SKM-1 treated with dmso at 0.1 percent for 144 hours (cell line): ENCODE measurements around the gene USP11.

Source experiments
- DNase-seq: peaks from one replicate; lab custom pipeline; 2025; ENCODE audit not compliant: unreplicated experiment; lab: John Stamatoyannopoulos, UW

USP11 gene

GRCh38 chrX:47224266-47224895 lies 8.4 kb upstream of the USP11 start:
- DNase-seq, result no peak

GRCh38 chrX:47224896-47225290 lies 7.9 kb upstream of the USP11 start:
- no peak for DNase-seq

GRCh38 chrX:47226071-47226470 lies 6.7 kb upstream of the USP11 start:
- DNase-seq, result no peak

- no peak for DNase-seq
These were observed 6.1 kb upstream of the USP11 start for GRCh38 chrX:47226531-47227333.

GRCh38 chrX:47227334-47227583 lies 5.5 kb upstream of the USP11 start:
- DNase-seq, result no peak

GRCh38 chrX:47228550-47229270 lies 4.1 kb upstream of the USP11 start:
- no peak for DNase-seq

- no peak for DNase-seq
These were observed 3.4 kb upstream of the USP11 start for GRCh38 chrX:47229427-47229826.

- no peak for DNase-seq
These were observed 2.5 kb upstream of the USP11 start for GRCh38 chrX:47230136-47230868.

GRCh38 chrX:47231167-47231566 lies 1.6 kb upstream of the USP11 start:
- DNase-seq, result no peak

GRCh38 chrX:47232197-47232802 lies 509 bp upstream of the USP11 start:
- no peak for DNase-seq

- peak; percentile 91 for DNase-seq
These were observed 714 bp downstream of the USP11 start for GRCh38 chrX:47233333-47234113.

GRCh38 chrX:47234583-47234982 lies 1.8 kb downstream of the USP11 start:
- DNase-seq, result no peak

GRCh38 chrX:47235691-47236103 lies 2.9 kb downstream of the USP11 start:
- DNase-seq, result no peak

- DNase-seq, result no peak
These were observed 6.4 kb downstream of the USP11 start for GRCh38 chrX:47239199-47239598.

- no peak for DNase-seq
These were observed 7.2 kb downstream of the USP11 start for GRCh38 chrX:47239898-47240545.

GRCh38 chrX:47240619-47241018 lies 7.8 kb downstream of the USP11 start:
- no peak for DNase-seq

- DNase-seq, result no peak
These were observed 8.6 kb downstream of the USP11 start for GRCh38 chrX:47241201-47242011.

GRCh38 chrX:47242321-47242720 lies 9.5 kb downstream of the USP11 start:
- no peak for DNase-seq

GRCh38 chrX:47243351-47243750 lies 10.5 kb downstream of the USP11 start:
- no peak for DNase-seq
